22Rv1 (cell line): Measurements from ENCODE around the gene TMEM238L.

Experiments
- CTCF ChIP-seq: fragments of 450-650 bp; IDR thresholded peaks from 2 replicates; pipeline ENCODE4 v1.5.1; 2017; ENCODE audit warnings: mild to moderate bottlenecking
- ZFX ChIP-seq: fragments of 450-650 bp; IDR thresholded peaks from 2 replicates; pipeline ENCODE4 v1.6.1; 2017; ENCODE audit warnings: antibody characterized with exemption, borderline replicate concordance

GRCh38 chr17:10748531-10749181, 55.2 kb downstream of the TMEM238L start:
- TF ChIP-seq CTCF (no peak), ZFX (no peak)
